ENCODE data around the gene CEP20. TPM values are rescaled to one million over a fixed set of nuclear protein-coding genes. Genes with fewer than 3 reads are reported as not detected.

Gene CEP20
- total RNA-seq, 4 donors from 2014 or later = 23.5 to 40.5 (median 30.3) TPM

- no peak for ATAC-seq (ENCODE audit: low FRiP score)
- DNase-seq (ENCODE audit: low spot score) = no peak
- no peak for TF ChIP-seq CTCF (IDR thresholded peaks at IDR 0.05)
These were observed 2.8 kb downstream of the CEP20 start for GRCh38 chr16:15885560-15886001.

- DNase-seq (ENCODE audit: low spot score) = no peak
- no peak for TF ChIP-seq CTCF (IDR thresholded peaks at IDR 0.05)
- ATAC-seq (ENCODE audit: low FRiP score) = no peak
These were observed 5.8 kb downstream of the CEP20 start for GRCh38 chr16:15882563-15882962.

- no peak for TF ChIP-seq CTCF (IDR thresholded peaks at IDR 0.05)
- no peak for ATAC-seq (ENCODE audit: low FRiP score)
- no peak for DNase-seq (ENCODE audit: low spot score)
These were observed 6.5 kb downstream of the CEP20 start for GRCh38 chr16:15881794-15882379.

GRCh38 chr16:15880434-15881308 lies 7.7 kb downstream of the CEP20 start:
- DNase-seq (ENCODE audit: low spot score) (no peak), ATAC-seq (ENCODE audit: low FRiP score) (no peak)
- no peak for TF ChIP-seq CTCF (IDR thresholded peaks at IDR 0.05)

- no peak for TF ChIP-seq CTCF (IDR thresholded peaks at IDR 0.05)
- DNase-seq (ENCODE audit: low spot score) (no peak), ATAC-seq (ENCODE audit: low FRiP score) (peak; percentile 86)
These were observed 9.1 kb downstream of the CEP20 start for GRCh38 chr16:15879255-15879811.

GRCh38 chr16:15876503-15876902 lies 11.9 kb downstream of the CEP20 start:
- no peak for ATAC-seq (ENCODE audit: low FRiP score)
- DNase-seq (ENCODE audit: low spot score) = no peak
- no peak for TF ChIP-seq CTCF (IDR thresholded peaks at IDR 0.05)
